ENCODE results near the gene TP53. TPM values are rescaled to one million over a fixed set of nuclear protein-coding genes. Genes with fewer than 3 reads are reported as not detected.

The TP53 gene
- total RNA-seq (2014; rRNA removed; shearing (Covaris generic)): 23.5 and 26.4 TPM in 2 replicates

DNA sequence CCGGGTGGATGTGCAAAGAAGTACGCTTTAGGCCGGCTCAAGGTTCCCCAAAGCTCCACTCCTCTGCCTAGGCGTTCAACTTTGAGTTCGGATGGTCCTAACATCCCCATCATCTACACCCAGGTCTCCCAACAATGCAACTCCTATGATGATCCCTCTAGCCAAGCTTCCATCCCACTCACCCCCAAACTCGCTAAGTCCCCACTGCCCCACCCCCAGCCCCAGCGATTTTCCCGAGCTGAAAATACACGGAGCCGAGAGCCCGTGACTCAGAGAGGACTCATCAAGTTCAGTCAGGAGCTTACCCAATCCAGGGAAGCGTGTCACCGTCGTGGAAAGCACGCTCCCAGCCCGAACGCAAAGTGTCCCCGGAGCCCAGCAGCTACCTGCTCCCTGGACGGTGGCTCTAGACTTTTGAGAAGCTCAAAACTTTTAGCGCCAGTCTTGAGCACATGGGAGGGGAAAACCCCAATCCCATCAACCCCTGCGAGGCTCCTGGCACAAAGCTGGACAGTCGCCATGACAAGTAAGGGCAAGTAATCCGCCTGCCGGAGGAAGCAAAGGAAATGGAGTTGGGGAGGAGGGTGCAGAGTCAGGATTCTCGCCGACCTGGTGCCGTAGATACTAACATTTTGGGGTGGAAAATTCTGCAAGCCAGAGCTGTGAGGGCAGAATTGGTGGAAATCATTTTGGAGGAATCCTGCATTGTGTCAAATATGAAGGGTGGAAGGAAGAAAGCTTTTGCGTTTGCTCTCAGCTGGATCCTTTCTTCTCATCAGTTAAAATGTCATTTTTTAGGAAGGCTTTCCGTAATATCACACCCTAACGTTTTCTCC is at the start of gene TP53:
TP53 (minus strand) TSS at position 419 of the 836 bp plus-strand sequence. CDS start 10,896 bp downstream, outside the sequence.
- DNase-seq (ENCODE audit: low spot score): peak; percentile 95
- in situ Hi-C loops (cut with HindIII; ENCODE audit: low sequenced_read_pairs): no loop called here

DNA sequence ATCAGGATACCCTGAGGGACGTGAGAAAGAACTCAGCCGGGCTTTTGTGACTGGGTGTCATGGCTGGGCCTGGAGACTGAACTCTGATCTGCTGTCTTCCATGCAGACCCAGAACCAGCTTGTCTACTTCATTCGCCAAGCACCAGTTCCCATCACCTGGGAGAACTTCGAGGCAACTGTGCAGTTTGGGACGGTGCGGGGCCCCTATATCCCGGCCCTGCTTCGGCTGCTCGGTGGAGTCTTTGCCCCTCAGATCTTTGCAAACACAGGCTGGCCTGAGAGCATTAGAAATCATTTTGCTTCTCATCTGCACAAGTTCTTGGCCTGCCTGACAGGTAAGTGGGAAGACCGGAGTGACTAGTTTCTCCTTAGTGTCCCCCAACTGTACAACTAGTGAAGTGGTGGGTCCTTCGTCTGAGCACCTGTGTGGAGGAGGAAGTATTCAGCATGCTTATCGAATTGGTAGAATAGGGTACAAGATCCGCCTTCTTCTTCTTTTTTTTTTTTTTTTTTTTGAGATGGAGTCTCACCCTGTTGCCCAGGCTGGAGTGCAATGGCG is 45.8 kb upstream of the TP53 start:
- DNase-seq (ENCODE audit: low spot score): no peak
- in situ Hi-C loops (cut with HindIII; ENCODE audit: low sequenced_read_pairs): no loop called here

DNA sequence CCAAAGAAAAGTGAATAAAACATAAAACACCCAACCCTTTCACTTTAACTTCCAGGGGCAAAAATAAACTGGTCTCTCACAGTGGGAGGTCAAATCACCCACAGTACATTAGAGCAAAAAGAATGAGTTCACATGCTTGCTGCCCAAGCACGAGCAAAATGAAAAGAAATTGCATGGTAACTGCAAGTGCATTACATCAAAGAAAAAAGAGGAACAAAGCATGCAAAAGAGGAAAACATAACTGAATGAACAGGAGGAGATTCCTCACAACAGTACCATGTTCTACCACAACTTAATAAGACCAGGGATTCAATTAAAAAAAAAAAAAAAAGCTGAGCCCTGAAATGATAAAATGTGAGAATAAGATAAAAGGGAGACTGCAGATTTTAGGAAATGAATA is 42.5 kb upstream of the TP53 start:
- no peak for DNase-seq (ENCODE audit: low spot score)
- in situ Hi-C loops (cut with HindIII; ENCODE audit: low sequenced_read_pairs): no loop called here

DNA sequence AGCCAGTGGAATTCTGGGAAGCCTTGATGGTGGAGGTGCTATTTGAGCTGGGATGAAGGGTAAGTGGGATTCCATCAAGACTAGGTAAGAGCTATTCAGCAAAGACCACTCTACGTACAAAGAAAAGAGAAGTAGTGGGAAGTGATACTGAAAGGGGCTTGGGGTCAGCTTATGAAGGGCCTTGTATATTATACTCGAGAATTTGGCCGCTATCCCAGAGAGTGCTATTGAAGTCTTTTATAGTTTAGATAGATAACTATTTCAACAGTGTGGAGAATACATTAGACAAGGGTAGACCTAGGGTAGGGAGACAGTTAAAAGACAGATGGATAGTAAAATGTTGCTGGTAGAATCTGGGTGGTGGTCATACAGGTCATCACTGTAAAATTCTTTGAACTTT is 40.6 kb upstream of the TP53 start:
- DNase-seq (ENCODE audit: low spot score): no peak
- in situ Hi-C loops (cut with HindIII; ENCODE audit: low sequenced_read_pairs): no loop called here

DNA sequence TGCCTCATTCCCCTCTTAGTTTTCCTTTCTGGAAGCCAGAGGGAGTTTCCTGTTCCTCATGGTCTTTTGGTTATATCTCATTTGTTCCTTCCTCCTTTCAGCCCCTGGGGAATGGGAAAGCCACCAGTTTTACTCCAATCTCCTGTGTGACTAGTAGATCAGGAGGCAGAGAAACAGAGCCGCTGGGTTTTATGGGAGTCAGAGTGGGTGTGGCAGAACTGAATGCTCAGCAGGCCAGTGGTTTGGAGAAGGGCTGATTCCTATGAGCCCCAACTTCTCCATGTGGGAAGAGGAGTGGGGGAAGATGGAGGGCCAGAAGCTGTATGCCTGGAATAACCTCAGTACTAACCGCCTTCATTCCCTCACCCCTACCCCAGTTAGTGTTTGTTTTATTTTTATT is 34.3 kb upstream of the TP53 start:
- DNase-seq (ENCODE audit: low spot score): no peak
- in situ Hi-C loops (cut with HindIII; ENCODE audit: low sequenced_read_pairs): no loop called here

DNA sequence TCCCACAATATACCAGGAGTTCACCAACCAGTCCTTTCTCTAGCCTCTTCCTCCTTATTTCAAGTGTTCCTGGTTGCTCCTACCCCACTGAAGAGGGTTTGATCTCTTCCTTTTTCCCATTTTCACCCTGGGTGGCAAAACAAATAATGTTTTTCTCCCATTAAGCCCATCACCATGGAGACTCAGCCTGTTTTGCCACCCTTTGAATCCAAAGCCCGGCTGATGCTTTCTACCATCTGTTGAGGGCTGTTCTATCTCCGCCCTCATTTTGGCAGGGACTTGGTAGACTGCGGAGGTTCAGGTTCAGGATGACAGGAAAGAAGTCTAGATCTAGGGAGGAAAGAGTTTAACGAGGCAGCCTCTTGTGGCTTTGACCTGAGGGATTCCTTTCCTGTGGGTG is 32.8 kb upstream of the TP53 start:
- in situ Hi-C loops (cut with HindIII; ENCODE audit: low sequenced_read_pairs): no loop called here
- peak; percentile 57 for DNase-seq (ENCODE audit: low spot score)

DNA sequence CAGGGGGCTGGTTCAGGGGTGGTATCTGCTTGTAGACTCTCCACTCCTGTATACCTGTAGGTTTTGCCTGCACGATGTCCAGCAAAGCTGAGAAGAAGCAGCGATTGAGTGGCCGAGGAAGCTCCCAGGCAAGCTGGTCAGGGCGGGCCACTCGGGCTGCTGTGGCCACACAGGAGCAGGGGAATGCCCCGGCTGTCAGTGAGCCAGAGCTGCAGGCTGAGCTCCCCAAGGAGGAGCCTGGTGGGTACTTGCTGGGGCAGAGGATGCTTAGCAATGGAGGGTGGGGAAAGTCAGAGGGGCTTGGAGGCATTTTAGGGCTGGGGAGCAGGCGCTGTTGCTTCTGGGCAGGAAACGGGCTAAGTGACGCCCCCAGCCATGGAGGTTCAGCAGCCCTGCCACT is 32.4 kb upstream of the TP53 start:
- in situ Hi-C loops (cut with HindIII; ENCODE audit: low sequenced_read_pairs): no loop called here
- no peak for DNase-seq (ENCODE audit: low spot score)

DNA sequence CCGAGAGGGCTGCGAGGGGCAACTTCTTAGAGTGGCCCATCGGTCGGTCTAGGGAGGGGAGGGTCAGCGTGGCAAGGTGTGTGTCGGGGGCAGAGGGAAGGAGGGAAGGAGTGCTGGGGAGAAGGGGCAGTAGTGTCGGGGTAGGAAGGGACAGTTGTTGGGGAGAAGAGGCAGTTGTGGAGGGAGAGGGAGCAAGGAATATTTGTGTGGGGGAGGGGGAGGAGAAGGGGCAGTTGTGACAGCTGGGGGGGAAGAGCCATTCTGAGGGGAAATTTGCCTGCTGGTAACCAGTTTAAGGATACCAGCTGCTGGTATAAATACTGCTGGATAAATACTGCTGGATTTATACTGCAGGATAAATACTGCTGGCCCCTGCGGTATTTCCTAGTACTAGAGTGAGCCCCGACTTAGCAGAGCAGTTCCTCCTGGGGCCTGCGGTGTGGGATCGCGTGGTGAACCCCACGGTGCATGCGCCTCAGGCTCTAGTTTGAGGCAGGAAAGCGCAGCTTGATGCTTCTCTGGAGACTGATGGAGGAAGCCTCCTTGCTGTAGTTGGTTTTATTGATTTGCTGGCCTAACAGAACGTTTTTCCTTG is 30.6 kb upstream of the TP53 start:
- DNase-seq (ENCODE audit: low spot score): peak; percentile 22
- in situ Hi-C loops (cut with HindIII; ENCODE audit: low sequenced_read_pairs): no loop called here

DNA sequence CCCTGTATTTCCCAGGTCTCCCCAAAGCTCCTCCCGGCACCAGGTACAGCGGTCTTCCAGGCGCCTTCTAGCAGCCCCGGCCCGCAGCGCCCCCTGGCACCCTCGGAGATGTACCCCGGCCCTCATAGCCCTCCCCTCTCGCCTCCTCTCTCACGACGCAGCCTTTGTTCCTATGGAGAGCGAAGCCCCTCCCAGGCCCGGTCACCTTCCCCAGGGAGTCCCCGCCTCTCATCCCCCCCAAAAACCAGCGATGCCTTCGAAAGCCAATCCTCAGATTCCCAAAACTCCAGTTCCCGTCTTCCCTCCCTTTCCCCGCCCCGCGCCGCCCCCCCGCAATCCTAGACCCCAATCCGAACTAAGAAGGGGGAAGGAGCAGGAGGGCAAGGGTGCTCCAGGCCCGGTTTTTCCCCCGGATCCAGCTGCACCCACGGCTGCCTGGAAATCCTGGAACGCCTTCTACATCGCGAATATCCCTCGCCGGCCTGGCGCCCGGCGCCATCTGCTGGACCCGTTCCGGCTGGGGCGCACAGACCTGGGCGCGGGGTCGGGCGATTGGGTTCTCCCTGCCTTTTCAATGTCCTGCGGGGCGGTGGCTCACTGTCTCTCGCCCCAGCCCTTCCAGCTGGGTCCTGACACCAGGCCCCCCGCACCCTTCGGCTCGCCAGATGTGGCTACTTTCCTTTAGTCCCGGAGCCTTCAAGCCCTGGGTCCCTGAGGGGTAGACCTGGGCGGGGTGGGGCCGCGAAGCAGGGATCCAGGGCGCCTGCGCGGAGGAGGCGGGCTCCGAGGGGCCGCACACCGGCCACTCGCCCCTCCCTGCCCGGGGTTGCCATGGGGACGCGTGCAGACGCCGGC is 29.8 kb upstream of the TP53 start, which contains the start of gene DNAH2:
DNAH2 (plus strand) TSS at position 844 of the 855 bp plus-strand sequence. CDS start 1,991 bp downstream, outside the sequence.
- peak; percentile 81 for DNase-seq (ENCODE audit: low spot score)
- in situ Hi-C loops (cut with HindIII; ENCODE audit: low sequenced_read_pairs): no loop called here

DNA sequence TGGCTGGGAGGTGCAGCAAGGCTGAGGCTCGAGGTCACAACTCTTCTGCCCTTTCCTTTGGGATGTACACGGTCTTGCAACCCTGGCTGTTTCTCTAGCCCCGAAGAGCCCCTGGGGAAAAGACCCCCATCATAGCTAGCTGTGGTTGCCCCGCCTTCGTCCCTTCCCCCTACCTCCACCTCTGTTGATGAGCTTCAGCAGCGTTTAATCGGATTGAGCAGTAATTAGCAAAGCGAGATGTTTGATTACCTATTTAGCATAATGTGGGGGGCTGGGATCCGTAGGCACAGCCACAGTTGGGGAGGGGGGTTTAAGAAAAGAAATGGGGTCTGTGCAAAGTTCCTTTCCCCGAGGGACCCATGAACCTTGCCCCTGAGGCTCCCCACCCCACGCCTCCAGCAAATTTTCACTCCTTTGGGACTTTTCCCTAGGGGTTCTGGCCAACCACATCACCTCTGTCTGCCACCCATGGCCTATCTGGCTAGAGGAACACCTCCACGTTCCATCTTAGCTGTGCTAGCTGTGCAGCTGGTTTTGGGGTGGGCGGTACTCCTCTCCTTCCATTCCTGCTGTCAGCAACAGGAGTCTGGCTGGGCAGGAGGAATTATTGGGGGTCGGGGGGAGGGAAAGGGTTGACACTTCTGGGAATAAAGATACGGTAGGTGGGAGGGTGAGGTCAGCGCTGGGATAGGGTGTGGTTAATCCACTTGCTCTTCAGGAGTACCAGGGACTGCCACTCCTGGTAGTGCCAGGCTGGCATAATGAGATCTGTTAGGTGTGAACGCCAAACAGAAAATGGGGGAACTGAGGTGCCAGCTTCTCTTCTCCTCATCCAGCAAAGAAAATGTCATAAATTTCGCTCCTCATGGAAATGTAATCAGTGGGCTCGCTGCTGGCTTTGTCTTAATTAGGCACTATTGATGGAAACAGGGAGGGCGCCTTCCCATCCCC is 28.9 kb upstream of the TP53 start:
- in situ Hi-C loops (cut with HindIII; ENCODE audit: low sequenced_read_pairs): no loop called here
- DNase-seq (ENCODE audit: low spot score): no peak

DNA sequence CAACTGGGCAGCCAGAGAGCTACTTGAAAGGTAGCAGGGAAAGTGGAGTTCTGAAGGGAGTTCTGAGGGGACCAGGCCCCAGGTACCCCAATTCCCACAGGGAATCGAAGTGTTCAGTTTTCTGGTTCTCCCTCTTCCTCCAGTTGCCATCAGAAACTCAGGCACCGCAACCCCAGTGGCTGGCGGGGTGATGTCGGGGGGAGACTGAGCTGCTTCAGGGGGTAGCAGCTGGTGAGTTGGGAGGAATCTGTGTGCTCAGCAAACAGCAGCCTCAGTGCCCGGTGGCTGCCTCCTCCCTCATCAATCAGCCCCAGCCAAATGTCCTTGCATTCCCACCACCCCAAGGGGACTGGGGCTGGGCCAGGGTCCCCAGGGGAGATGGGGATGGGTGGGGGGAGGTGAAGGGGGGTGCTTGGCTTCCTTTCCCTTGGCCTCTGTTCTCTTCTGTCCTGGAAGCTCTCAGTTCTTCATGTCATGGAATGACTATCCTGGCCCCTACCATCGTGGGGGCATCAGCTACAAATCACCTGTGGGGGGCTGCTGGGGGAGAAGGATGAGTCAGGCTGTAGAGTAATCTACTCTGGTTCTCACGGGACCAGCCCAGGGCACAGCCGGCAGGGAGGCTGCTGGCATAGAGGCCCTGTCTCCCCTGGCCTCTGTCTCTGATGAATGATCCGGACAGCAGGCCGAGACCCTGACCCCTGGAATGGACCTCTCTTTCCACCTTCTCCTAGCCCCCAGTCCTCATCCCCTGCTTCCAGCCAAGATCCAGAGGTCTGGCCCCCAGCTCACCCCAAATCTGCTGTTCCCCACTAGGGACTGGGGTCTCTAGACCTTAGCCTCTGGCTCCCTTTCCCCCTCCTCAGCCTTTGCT is 27.7 kb upstream of the TP53 start:
- no peak for DNase-seq (ENCODE audit: low spot score)
- in situ Hi-C loops (cut with HindIII; ENCODE audit: low sequenced_read_pairs): no loop called here

DNA sequence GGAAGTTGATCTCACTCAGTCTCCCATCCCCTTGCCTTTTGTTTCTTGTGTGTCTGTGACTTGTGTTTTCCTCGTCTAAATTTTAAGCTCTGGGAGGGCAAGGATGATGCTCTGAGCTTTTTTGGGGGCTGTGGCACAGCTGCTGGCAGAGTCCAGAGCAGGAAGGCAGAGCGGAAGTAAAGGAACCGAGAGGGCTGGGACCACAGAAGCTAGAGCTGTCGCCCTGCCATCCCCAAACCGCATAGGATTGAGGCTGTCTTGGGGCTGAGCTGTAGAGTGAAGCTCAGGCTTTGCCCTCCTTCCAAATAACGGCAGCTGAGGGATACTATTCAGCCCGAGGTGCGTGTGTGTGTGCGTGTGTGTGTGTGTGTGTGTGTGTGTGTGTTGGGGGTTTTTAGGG is 26.5 kb upstream of the TP53 start:
- DNase-seq (ENCODE audit: low spot score): no peak
- in situ Hi-C loops (cut with HindIII; ENCODE audit: low sequenced_read_pairs): no loop called here

DNA sequence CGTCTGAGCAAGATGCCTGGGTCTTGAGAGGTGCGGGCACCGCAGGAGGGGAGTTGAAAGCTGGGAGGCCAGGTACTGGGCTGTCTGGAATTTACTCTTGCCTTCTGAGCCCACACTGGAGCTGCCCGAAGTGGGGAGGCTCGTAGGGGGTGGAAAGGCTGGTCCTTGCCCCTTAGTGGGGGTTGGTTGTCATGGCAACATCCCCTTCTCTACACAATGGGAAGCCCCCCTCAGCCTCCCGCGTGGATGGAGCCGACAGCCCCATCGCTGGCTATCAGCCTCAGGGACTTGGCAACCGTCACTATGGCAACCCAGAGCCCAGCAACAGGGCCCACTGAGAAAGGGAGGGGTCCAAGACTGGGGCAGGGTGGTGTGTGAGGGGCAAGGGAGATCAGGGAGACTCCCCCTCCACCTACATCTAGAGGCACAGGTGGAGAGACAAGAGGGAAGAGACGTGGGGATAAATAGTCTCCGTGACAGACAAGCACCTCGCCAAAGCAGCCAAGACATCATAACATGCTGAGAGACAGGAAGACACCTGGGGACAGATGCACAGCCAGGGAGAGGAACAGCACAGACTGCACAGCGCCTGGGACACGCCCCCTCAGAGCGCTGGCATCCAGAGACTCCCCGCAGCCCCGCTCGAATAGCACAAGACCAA is 25.0 kb upstream of the TP53 start:
- in situ Hi-C loops (cut with HindIII; ENCODE audit: low sequenced_read_pairs): no loop called here
- DNase-seq (ENCODE audit: low spot score): no peak

DNA sequence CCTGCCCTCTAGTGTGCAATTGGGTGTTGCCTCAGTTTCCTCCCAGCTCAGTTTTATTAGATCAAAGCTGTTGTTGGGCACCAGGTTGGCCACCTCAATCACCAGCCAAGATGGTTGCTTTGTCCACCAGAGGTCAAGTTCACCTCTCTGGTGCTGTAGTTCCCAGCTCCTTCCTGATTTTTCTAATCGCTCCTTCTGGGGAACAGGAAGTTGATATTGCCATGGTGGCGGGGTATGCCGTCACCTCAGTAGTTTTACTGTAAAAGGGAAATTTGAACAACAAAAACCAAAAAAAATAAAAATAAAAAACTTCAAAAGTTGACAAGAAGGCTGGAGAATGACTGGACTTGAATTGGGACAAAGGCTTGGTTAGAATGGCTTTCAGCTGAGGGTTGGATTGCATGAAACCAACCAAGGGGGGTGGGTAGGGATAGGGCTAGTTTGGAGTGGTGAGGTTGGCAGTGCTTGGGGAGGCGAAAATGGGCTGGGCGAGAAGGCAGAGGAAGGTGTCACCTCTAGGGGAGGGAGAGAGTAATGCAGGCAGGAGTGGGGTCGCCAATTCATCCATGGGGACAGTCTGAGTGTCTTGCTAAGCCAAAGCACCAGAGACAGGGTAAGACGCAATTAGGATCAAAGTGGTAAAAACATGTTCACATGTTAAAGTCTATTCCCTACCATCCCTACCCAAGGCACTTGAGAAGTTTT is 23.9 kb upstream of the TP53 start:
- in situ Hi-C loops (cut with HindIII; ENCODE audit: low sequenced_read_pairs): no loop called here
- DNase-seq (ENCODE audit: low spot score): no peak

DNA sequence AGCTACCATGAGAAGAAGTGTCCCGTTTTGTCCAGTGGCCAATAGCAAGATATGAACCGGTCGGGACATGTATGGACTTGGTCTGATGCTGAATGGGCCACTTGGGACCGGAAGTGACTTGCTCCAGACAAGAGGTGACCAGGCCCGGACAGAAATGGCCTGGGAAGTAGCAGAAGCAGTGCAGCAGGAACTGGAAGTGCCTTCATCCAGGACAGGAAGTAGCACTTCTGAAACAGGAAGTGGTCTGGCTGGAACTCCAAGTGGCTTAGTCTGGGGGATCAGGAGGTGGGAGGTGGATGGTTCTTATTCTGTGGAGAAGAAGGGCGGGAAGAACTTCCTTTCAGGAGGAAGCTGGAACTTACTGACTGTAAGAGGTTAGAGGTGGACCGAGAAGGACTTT is 23.0 kb upstream of the TP53 start:
- in situ Hi-C loops (cut with HindIII; ENCODE audit: low sequenced_read_pairs): no loop called here

DNA sequence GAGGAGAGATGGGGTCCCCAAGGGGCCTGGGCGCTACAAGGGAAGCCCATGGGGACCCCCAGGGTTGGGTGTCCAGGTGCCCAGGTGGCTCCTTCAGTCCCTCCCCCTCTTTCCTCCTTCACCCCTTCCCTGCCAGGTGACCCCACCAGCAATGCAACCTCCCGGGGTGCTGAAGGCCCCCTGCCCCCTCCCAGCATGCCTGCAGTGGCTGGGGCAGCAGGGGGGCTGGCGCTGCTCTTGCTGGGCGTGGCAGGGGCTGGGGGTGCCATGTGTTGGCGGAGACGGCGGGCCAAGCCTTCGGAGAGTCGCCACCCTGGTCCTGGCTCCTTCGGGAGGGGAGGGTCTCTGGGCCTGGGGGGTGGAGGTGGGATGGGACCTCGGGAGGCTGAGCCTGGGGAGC is 21.7 kb upstream of the TP53 start:
- in situ Hi-C loops (cut with HindIII; ENCODE audit: low sequenced_read_pairs): no loop called here
- DNase-seq (ENCODE audit: low spot score): no peak

More for the DNA sequence above, 23.0 kb upstream of the TP53 start:
- DNase-seq (ENCODE audit: low spot score): no peak

Measured in G401 (cell line).